ENCODE results near the gene GALNT16. TPM values are rescaled to one million over a fixed set of nuclear protein-coding genes. Genes with fewer than 3 reads are reported as not detected.

Gene GALNT16
- total RNA-seq, 4 donors from 2014 or later, result 5.8 to 18.4 (median 10.5) TPM

DNA sequence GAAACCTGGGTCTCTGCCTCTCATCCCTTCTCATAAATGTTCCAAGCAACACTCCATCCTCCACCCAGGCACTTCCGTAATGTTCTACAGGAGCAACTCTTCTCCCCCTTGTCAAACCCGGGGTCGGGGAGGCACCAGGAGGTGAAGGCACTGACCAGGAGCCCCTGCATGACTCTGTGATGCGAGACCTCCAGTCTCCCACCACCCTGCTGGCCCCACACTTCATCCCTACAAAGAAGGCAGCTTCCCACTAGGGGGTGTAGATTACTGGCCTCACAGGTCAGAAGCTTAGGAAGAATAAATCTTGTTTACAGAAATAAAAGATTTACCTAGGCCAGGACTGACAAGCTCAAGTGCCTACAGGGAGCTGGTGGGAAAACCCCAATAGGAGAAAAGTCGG, 90.9 kb downstream of the GALNT16 start:
- H3K4me1 ChIP-seq, result peaks cover 3 to 15% (median 12%) of the 10 kb centered on the region in 4 donors
- no peak overlapping the region for H3K27ac ChIP-seq (replicated peaks in 1 of 4)
- H3K4me3 ChIP-seq, result no peak overlapping the region
- peaks cover 0 to 44% (median 2%) of the 10 kb centered on the region in 4 donors for H3K36me3 ChIP-seq
- TF ChIP-seq EP300 (IDR thresholded peaks at IDR 0.05), result no peak
- no peak for TF ChIP-seq POLR2AphosphoS5 (IDR thresholded peaks at IDR 0.05)
- no peak for TF ChIP-seq POLR2A (IDR thresholded peaks at IDR 0.05; ENCODE audit: low read depth)
- TF ChIP-seq CTCF (IDR thresholded peaks at IDR 0.05), result no peak
- no peaks in the 10 kb centered on the region for H3K9me3 ChIP-seq
- intact Hi-C loops (cut with DNase I), result no loop called here
- 88% methylated on average over 5 of the region's 5 CpGs for WGBS
- no peaks in the 10 kb centered on the region for H3K27me3 ChIP-seq
- no peak for DNase-seq (ENCODE audit: extremely low spot score)

- intact Hi-C loops (cut with DNase I), result no loop called here
- H3K27ac ChIP-seq (replicated peaks in 1 of 4), result no peak overlapping the region
- peaks cover 0 to 44% (median 2%) of the 10 kb centered on the region in 4 donors for H3K36me3 ChIP-seq
- no peak for DNase-seq (ENCODE audit: extremely low spot score)
- no peak for TF ChIP-seq POLR2AphosphoS5 (IDR thresholded peaks at IDR 0.05)
- no peak for TF ChIP-seq CTCF (IDR thresholded peaks at IDR 0.05)
- no peak for TF ChIP-seq POLR2A (IDR thresholded peaks at IDR 0.05; ENCODE audit: low read depth)
- TF ChIP-seq EP300 (IDR thresholded peaks at IDR 0.05), result no peak
- no peak overlapping the region for H3K4me3 ChIP-seq
- H3K27me3 ChIP-seq, result no peaks in the 10 kb centered on the region
- peaks cover 6 to 19% (median 17%) of the 10 kb centered on the region in 4 donors for H3K4me1 ChIP-seq
- no peaks in the 10 kb centered on the region for H3K9me3 ChIP-seq
- 69% methylated on average over 3 of the region's 3 CpGs for WGBS
Measured at GRCh38 chr14:69351385-69351784, 91.4 kb downstream of the GALNT16 start.

DNA sequence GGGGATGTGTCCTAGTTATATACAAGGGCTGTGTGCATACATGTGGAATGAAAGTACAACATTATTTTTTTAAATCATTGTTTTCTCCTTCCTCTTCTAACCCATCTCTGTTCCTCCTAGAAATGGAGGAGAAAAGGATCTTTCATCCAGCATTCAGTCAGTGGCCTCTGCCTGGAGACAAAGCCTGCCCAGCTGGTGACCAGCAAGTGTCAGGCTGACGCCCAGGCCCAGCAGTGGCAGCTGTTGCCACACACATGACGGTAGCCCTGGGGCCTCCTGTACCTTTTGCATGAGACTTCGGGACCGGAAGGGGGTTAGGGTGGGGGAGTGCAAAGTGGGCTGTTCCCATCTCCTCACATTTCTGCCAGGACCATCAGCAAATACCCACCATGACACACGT, 92.0 kb downstream of the GALNT16 start:
- H3K27me3 ChIP-seq, result no peaks in the 10 kb centered on the region
- DNase-seq (ENCODE audit: extremely low spot score), result no peak
- peaks cover 6 to 19% (median 15%) of the 10 kb centered on the region in 4 donors for H3K4me1 ChIP-seq
- 83% methylated on average over 4 of the region's 5 CpGs for WGBS
- no peak for TF ChIP-seq POLR2A (IDR thresholded peaks at IDR 0.05; ENCODE audit: low read depth)
- TF ChIP-seq POLR2AphosphoS5 (IDR thresholded peaks at IDR 0.05), result no peak
- TF ChIP-seq CTCF (IDR thresholded peaks at IDR 0.05), result no peak
- TF ChIP-seq EP300 (IDR thresholded peaks at IDR 0.05), result no peak
- H3K9me3 ChIP-seq, result no peaks in the 10 kb centered on the region
- H3K36me3 ChIP-seq, result peaks cover 0 to 41% (median 2%) of the 10 kb centered on the region in 4 donors
- H3K27ac ChIP-seq (replicated peaks in 1 of 4), result no peak overlapping the region
- no peak overlapping the region for H3K4me3 ChIP-seq
- intact Hi-C loops (cut with DNase I), result no loop called here

GRCh38 chr14:69353168-69353567, 93.2 kb downstream of the GALNT16 start:
- Histone ChIP-seq H3K4me1 (peaks cover 6 to 19% (median 15%) of the 10 kb centered on the region in 4 donors), H3K27me3 (no peaks in the 10 kb centered on the region), H3K27ac (replicated peaks in 1 of 4) (no peak overlapping the region), H3K36me3 (peaks cover 0 to 28% (median 1%) of the 10 kb centered on the region in 4 donors), H3K9me3 (no peaks in the 10 kb centered on the region), H3K4me3 (no peak overlapping the region)
- WGBS, result 95% methylated on average over 3 of the region's 3 CpGs
- no peak for DNase-seq (ENCODE audit: extremely low spot score)
- intact Hi-C loops (cut with DNase I), result no loop called here
- no peak for TF ChIP-seq EP300 (IDR thresholded peaks at IDR 0.05)
- TF ChIP-seq POLR2AphosphoS5 (IDR thresholded peaks at IDR 0.05), result no peak
- TF ChIP-seq CTCF (IDR thresholded peaks at IDR 0.05), result no peak
- no peak for TF ChIP-seq POLR2A (IDR thresholded peaks at IDR 0.05; ENCODE audit: low read depth)

Measured in esophagus muscularis mucosa (tissue), 4 donors.